ENCODE results near the gene ZNF326.
"Not testable (repeated sequence)": the region's sequence is repeated elsewhere in the genome, so short reads cannot be mapped to it uniquely, and the experiment has no call there.

ZNF326 gene

DNA sequence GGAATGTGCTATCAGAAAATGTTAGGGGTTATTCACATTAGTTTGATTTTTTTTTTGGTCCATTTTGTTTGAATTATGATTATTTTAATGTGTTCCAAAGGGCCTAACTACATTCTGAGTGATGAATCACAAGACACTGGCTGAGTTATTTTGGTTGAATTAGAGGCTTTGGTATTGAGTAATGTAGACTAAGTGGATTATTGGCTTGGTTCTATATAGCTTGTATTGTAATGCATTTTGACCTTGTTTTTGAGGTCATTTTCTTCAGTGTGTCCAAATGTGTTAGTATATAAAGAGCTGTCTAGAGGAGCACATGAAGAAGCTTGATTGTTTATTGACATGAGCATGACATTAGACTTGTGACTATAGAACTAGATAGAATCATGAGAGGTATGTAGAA lies 3.4 kb downstream of the ZNF326 start:
- DNase-seq (no peak), ATAC-seq (no peak)

GRCh38 chr1:89999208-89999607 lies 4.3 kb downstream of the ZNF326 start:
- DNase-seq (no peak), ATAC-seq (no peak)

DNA sequence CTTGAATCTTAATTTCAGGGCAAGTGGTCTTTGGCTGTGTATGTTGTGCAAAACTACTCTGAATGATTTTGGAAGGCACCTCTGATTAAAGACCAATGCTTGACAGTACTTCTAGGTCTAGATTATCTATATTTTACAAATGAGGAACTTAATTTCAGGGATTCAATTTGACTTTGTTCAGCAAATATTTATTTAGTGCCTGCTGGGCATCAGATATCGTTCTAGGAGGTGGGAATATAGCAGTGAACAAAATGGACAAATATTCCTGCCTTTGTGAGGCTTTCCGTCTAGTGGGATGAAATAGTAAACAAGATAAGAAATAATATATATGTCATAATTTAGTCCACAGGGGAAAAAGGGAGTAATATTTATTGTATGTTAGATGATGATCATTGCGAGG lies 4.7 kb downstream of the ZNF326 start:
- ATAC-seq (no peak), DNase-seq (no peak)

GRCh38 chr1:90000934-90001676 lies 6.2 kb downstream of the ZNF326 start:
- ATAC-seq: peak; percentile 38
- no peak for DNase-seq

GRCh38 chr1:90007979-90008404 lies 13.1 kb downstream of the ZNF326 start:
- DNase-seq (no peak), ATAC-seq (no peak)

DNA sequence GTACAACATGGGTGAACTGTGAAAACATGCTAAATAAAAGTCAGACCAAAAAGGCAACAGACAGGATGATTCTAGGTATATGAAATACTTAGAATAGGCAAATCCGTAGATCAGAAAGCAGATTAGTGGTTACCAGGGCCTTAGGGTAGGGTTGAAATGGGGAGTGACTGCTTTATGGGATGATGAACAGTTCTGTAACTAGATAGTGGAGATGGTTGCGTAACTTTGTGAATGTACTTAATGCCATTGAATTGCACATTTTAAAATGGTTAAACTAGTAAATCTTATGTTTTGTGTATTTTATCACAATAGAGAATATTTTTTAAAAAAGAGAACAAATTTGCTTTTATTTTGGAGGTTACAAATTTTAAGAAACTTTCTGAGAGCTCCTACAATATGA lies 17.4 kb downstream of the ZNF326 start:
- DNase-seq: no peak
- no peak for ATAC-seq

GRCh38 chr1:90023691-90024090 lies 28.8 kb downstream of the ZNF326 start:
- DNase-seq (no peak), ATAC-seq (no peak)

DNA sequence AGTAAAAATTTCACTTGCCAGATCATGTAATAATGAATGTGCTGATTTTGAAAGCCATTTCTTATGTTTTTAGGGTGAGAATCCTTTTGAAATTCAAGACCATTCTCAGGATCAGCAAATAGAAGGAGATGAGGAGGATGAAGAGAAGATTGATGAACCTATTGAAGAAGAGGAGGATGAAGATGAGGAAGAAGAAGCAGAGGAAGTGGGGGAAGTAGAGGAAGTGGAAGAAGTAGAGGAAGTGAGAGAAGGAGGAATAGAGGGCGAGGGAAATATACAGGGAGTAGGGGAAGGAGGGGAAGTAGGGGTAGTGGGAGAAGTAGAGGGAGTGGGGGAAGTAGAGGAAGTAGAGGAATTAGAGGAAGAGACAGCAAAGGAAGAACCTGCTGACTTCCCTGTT lies 32.4 kb downstream of the ZNF326 start:
- no peak for ATAC-seq

DNA sequence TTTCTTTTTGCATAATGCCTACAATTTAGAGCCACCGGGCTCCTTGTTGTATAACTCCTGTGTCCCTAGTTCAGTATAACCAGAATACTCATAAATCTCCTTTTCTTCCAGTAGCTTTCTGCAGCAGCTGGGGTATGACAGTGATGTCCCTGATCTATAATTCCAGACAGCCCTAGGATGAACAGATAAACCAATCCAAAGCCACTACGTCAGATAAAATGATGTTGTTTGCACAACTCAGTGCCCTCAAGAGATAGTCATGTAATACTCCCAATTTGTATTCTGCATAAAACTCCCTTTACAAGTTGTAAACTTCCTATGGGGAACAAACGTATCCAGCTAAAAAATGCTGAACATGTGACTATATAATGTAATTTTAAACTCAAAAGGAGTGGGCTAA lies 44.7 kb downstream of the ZNF326 start:
- DNase-seq (no peak), ATAC-seq (no peak)

More for the DNA sequence above, 32.4 kb downstream of the ZNF326 start:
- DNase-seq: no peak

- ATAC-seq (no peak), DNase-seq (no peak)
Observed at GRCh38 chr1:90043586-90043985, 48.7 kb downstream of the ZNF326 start.

GRCh38 chr1:90044346-90044745 lies 49.4 kb downstream of the ZNF326 start:
- DNase-seq: no peak
- ATAC-seq: no peak

- ATAC-seq (no peak), DNase-seq (peak; percentile 27)
Observed at GRCh38 chr1:90045853-90046563, 51.1 kb downstream of the ZNF326 start.

DNA sequence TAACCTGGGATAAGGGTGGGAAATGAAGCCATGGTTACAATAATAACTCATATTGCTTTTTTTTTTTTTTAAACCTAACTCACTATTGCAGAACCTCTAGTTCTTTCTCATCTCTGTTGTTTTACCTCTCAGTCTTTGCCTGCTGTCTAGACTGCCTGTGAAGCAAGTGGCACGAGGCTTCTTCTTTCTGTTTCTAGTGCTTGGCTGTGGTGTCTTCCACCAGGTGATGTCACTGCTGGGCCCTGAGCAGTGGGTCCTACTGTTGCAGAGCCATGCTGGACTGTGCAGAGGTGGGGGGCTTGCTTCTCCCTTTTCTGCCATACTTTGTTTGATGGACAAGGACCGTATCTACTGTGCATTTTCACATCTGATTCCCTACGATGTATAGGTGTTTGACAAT lies 51.7 kb downstream of the ZNF326 start:
- DNase-seq: no peak
- no peak for ATAC-seq

- no peak for DNase-seq
- no peak for ATAC-seq
Observed at GRCh38 chr1:90048043-90048442, 53.1 kb downstream of the ZNF326 start.

DNA sequence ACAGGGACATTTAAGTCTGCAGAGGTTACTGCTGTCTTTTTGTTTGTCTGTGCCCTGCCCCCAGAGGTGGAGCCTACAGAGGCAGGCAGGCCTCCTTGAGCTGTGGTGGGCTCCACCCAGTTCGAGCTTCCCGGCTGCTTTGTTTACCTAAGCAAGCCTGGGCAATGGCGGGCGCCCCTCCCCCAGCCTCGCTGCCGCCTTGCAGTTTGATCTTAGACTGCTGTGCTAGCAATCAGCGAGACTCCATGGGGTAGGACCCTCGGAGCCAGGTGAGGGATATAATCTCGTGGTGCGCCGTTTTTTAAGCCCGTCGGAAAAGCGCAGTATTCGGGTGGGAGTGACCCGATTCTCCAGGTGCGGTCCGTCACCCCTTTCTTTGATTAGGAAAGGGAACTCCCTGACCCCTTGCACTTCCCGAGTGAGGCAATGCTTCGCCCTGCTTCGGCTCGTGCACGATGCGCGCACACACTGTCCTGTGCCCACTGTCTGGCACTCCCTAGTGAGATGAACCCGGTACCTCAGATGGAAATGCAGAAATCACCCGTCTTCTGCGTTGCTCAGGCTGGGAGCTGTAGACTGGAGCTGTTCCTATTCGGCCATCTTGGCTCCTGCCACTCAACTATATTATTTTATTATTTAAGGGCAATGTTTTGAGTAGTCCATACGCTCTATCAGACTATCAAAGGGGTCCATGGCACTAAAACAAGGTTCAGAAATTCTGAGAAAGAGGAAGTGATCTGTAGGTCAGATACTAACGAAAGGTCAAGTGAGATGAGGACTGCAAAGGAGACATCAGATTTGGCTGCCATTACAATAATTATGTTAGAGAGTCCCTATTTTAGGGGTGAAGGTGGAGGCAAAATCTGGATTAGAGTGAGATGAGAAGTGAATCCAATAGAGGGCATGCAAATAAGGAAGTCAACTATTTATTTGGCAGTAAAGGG lies 68.1 kb downstream of the ZNF326 start:
- DNase-seq, ATAC-seq: not testable (repeated sequence)

GRCh38 chr1:90064109-90064508 lies 69.2 kb downstream of the ZNF326 start:
- ATAC-seq, DNase-seq: not testable (repeated sequence)

GRCh38 chr1:90067194-90067931 lies 72.5 kb downstream of the ZNF326 start:
- ATAC-seq (no peak), DNase-seq (no peak)

DNA sequence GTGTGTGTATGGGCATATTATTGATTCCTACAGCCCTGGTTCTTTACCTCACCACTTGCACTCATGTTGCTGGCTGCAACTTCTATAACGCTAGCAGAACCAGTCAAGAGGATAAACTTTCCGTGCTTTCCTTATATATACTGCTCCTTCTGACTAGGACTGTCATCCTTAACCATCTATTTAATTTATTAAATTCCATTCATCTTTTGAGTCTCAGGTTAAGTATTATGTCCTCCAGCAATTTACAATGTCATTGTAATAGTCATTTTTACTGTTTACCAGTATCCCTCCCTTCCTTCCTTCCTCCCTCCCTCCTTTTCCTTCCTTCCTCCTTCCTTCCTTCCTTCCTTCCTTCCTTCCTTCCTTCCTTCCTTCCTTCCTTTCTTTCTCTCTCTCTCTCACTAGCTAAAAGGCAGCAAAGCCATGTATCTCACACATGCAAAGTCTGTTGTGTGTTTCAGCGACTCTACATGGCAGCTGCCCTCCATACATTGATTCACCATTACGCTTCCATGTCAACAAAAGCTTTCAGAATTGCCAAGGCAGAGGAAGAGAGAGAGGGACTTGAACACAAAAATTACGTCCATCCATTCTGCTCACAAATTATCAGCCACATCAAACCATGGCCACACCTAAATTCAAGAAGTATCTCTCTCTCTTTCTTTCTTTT lies 73.8 kb downstream of the ZNF326 start:
- no peak for ATAC-seq

GRCh38 chr1:90074137-90074536 lies 79.2 kb downstream of the ZNF326 start:
- ATAC-seq: no peak
- DNase-seq: no peak

More for the DNA sequence above, 73.8 kb downstream of the ZNF326 start:
- DNase-seq: no peak

- DNase-seq (no peak), ATAC-seq (no peak)
Observed at GRCh38 chr1:90074566-90074965, 79.7 kb downstream of the ZNF326 start.

DNA sequence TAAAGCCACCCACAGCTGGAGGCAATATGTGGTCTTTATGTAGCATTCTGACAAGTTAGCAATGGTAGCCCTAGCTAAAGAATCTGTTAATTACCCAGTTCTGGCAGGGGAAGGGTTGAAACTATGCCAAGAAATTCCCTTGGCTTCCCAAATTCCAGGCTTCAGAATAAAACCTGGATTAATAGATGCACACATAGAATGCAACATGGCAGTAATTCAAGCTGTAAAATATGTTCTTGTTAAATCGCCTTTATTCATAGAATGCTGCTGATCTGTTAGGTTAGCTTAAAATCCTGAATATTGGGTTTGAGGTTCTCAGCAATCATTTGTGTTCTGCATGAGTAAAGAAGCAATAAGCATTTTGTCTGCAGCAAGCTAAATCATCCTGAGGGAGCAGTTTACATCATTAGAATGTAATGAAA lies 80.1 kb downstream of the ZNF326 start:
- no peak for ATAC-seq

More for the DNA sequence above, 80.1 kb downstream of the ZNF326 start:
- no peak for DNase-seq

Data from stimulated activated naive CD8-positive, alpha-beta T cell treated with anti-CD3 and anti-CD28 coated beads, Interleukin-15, Interleukin-2, amounts not matched to agents 100 U/mL and 50 U/mL, for 24 hours (primary cell).